Right atrium auricular region (tissue), 2 donors: Measurements from ENCODE around the gene ZBTB7C. TPM values are rescaled to one million over a fixed set of nuclear protein-coding genes. Genes with fewer than 3 reads are reported as not detected.
A peak's percentile ranks its signal among the peaks of the same experiment; 100 is the strongest.

Experiments used
- DNase-seq: peaks from one replicate; pipeline ENCODE4 v3.0.0-alpha.2; 2019; ENCODE audit warnings: low spot score
- H3K27ac ChIP-seq, 2 donors: fragments of 200-600 bp; sonication (generic); 1 replicate in 1 of 2; 2 replicates in 1 of 2; pipeline ENCODE4 v1.5.1; 2016 to 2019
- H3K27me3 ChIP-seq, 2 donors: fragments of 200-600 bp; sonication (generic); one replicate each; pipeline versions ENCODE4 v1.5.1 to v1.6.0; 2017 to 2019
- H3K36me3 ChIP-seq: fragments of 200-600 bp; sonication (generic); one replicate; pipeline ENCODE4 v1.5.1; 2016
- H3K4me1 ChIP-seq, 2 donors: fragments of 200-600 bp; sonication (generic); one replicate each; pipeline versions ENCODE4 v1.5.1 to v1.6.0; 2017 to 2019
- H3K4me3 ChIP-seq, 2 donors: fragments of 200-600 bp; sonication (generic); 1 replicate in 1 of 2; 2 replicates in 1 of 2; pipeline ENCODE4 v1.5.1; 2017 to 2019; ENCODE audit warnings: mild to moderate bottlenecking in 1 of 2, moderate library complexity in 1 of 2
- H3K9me3 ChIP-seq, 2 donors: fragments of 200-600 bp; sonication (generic); one replicate each; pipeline ENCODE4 v1.5.1; 2019
- CTCF ChIP-seq, 2 donors: fragments of 200-600 bp; sonication (generic); IDR thresholded peaks; one replicate each; pipeline ENCODE4 v1.5.1; 2019; ENCODE audit warnings: antibody characterized with exemption in 2 of 2
- total RNA-seq, 2 donors: library from RNA; depleted of rRNA; stranded (reverse); fragments of >200 nt; gene quantifications; one replicate each; pipeline ENCODE4 v1.1.0, GENCODE V29; 2016

Gene ZBTB7C
- total RNA-seq, 2 donors from 2014 or later, result 1.8 to 7.7 TPM

DNA sequence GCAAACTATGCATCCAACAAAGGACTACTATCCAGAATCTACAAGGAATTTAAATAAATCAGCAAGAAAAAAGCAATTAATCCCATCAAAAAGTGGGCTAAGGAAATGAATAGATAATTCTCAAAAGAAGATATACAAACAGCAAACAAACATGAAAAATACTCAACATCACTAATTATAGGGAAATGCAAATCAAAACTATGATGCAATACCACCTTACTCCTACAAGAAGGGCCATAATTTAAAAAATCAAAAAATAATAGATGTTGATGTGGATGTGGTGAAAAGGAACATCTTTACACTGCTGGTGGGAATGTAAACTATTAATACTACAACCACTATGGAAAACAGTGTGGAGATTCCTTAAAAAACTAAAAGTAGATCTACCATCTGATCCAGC lies 164.7 kb downstream of the ZBTB7C start:
- no peaks in the 10 kb centered on the region for H3K36me3 ChIP-seq
- no peak for DNase-seq
- H3K9me3 ChIP-seq, result peaks cover 0 to 2% of the 10 kb centered on the region in 2 donors
- no peaks in the 10 kb centered on the region for H3K4me1 ChIP-seq
- no peaks in the 10 kb centered on the region for H3K27me3 ChIP-seq
- no peak overlapping the region for H3K27ac ChIP-seq
- TF ChIP-seq CTCF (IDR thresholded peaks at IDR 0.05), result no peak
- no peak overlapping the region for H3K4me3 ChIP-seq

DNA sequence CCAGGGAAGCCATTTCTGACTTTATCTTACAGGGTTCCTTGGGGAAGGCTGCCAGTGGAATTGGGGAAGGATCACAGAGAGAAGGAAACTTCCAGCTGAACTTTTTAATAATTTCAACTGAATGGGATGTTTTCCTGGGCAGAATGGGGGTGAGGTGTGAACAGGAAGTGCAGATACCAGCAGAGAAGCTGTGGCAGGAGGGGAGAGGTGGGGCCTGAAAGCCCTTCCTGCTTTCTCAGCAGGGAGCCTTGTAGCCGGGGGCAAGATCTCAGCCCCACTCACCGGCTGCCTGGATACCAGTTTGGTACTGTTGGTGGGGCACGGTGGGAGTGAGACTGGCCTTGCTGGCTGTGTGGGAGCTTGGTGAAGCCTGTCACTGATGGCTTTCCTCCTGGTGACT lies 170.5 kb downstream of the ZBTB7C start:
- H3K36me3 ChIP-seq, result no peaks in the 10 kb centered on the region
- no peak overlapping the region for H3K27ac ChIP-seq
- no peak for DNase-seq
- H3K27me3 ChIP-seq, result no peaks in the 10 kb centered on the region
- H3K4me3 ChIP-seq, result no peak overlapping the region
- peaks cover 0 to 4% of the 10 kb centered on the region in 2 donors for H3K9me3 ChIP-seq
- no peak for TF ChIP-seq CTCF (IDR thresholded peaks at IDR 0.05)
- no peaks in the 10 kb centered on the region for H3K4me1 ChIP-seq

DNA sequence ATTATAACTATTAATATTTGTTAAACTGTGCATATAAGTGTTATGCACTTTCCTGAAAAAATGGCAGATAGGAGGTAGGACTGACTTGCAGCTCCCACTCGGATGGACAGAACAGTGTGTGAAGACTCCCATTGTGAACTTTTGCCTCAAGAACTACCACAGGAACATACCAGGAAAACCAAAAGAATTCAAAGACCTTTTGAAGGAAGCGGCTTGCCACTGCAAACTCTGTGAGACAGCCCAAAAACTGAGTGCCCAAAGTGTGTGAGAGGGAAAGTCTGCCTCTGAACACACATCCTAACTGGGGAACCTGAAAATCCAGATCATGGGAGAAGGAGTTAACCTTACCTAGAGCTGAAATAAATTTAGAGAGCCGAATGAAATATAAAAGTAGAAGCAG lies 171.0 kb downstream of the ZBTB7C start:
- H3K4me3 ChIP-seq, result no peak overlapping the region
- no peak for DNase-seq
- no peaks in the 10 kb centered on the region for H3K4me1 ChIP-seq
- TF ChIP-seq CTCF (IDR thresholded peaks at IDR 0.05), result no peak
- H3K27me3 ChIP-seq, result no peaks in the 10 kb centered on the region
- H3K27ac ChIP-seq, result no peak overlapping the region
- H3K9me3 ChIP-seq, result peaks cover 0 to 4% of the 10 kb centered on the region in 2 donors
- no peaks in the 10 kb centered on the region for H3K36me3 ChIP-seq

DNA sequence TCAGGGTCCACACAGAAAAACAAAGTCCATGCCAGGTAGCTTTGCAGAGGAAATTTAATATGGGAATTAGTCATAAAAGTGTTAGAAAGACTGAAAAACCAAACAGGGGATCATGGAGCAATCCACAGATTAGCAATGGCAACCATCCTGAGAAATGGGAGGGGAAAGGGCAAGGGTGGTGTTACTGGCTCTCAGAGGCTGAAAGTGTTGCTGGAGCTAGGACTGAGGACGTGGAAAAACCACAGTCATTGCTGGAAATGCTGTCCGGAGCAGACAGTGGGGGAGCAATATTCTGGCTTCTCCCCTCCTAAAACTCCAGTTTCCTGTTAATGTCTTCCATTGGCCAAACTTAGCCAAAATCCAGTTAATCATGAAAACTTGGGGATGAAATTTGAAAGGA lies 172.4 kb downstream of the ZBTB7C start:
- no peak for TF ChIP-seq CTCF (IDR thresholded peaks at IDR 0.05)
- no peaks in the 10 kb centered on the region for H3K4me1 ChIP-seq
- no peaks in the 10 kb centered on the region for H3K36me3 ChIP-seq
- H3K9me3 ChIP-seq, result peaks cover 0 to 4% of the 10 kb centered on the region in 2 donors
- H3K27me3 ChIP-seq, result no peaks in the 10 kb centered on the region
- H3K27ac ChIP-seq, result no peak overlapping the region
- H3K4me3 ChIP-seq, result no peak overlapping the region
- DNase-seq, result no peak

GRCh38 chr18:48230467-48231113 lies 178.6 kb downstream of the ZBTB7C start:
- peaks cover 0 to 29% of the 10 kb centered on the region in 2 donors for H3K4me1 ChIP-seq
- H3K27ac ChIP-seq, result no peak overlapping the region
- H3K4me3 ChIP-seq, result no peak overlapping the region

More at GRCh38 chr18:48230467-48231113, 178.6 kb downstream of the ZBTB7C start:
- Histone ChIP-seq H3K9me3 (no peaks in the 10 kb centered on the region), H3K36me3 (no peaks in the 10 kb centered on the region), H3K27me3 (no peaks in the 10 kb centered on the region)
- DNase-seq, result peak; percentile 75
- TF ChIP-seq CTCF (IDR thresholded peaks at IDR 0.05), result peak; percentile 15 to 55
